Testis (tissue), 2 donors: ENCODE data around the gene PNPLA2.

Experiments
- CTCF ChIP-seq, 3 experiments: fragments of 450-650 bp in 2 of 3; fragments of 200-600 bp in 1 of 3; sonication (generic) in 1 of 3; IDR thresholded peaks; one replicate each; pipeline ENCODE4 v1.5.1; 2016 to 2019; ENCODE audit warnings: antibody characterized with exemption in 3 of 3, mild to moderate bottlenecking in 2 of 3, moderate library complexity in 1 of 3
- POLR2A ChIP-seq: fragments of 450-650 bp; IDR thresholded peaks from one replicate; pipeline ENCODE4 v1.6.1; 2017; ENCODE audit warnings: antibody characterized with exemption, mild to moderate bottlenecking, moderate library complexity

- TF ChIP-seq CTCF (IDR thresholded peaks at IDR 0.05) (no peak), POLR2A (no peak)
Measured at GRCh38 chr11:838441-839279, 19.9 kb downstream of the PNPLA2 start.
